HS-27A (cell line): ENCODE measurements around the gene C1QTNF4.

Source experiments
- DNase-seq: peaks from one replicate; pipeline ENCODE4 v3.0.0-alpha.2; 2012; ENCODE audit warnings: low read depth, missing footprints

The C1QTNF4 gene

GRCh38 chr11:47592970-47593369 lies 1.2 kb downstream of the C1QTNF4 start:
- DNase-seq = no peak

GRCh38 chr11:47592251-47592650 lies 2.0 kb downstream of the C1QTNF4 start:
- DNase-seq = no peak

- DNase-seq = no peak
Observed at GRCh38 chr11:47591764-47592163, 2.4 kb downstream of the C1QTNF4 start.

- no peak for DNase-seq
Observed at GRCh38 chr11:47589977-47590861, 4.0 kb downstream of the C1QTNF4 start.

GRCh38 chr11:47589584-47589976 lies 4.6 kb downstream of the C1QTNF4 start:
- no peak for DNase-seq

GRCh38 chr11:47589118-47589517 lies 5.1 kb downstream of the C1QTNF4 start:
- no peak for DNase-seq

- no peak for DNase-seq
Observed at GRCh38 chr11:47587723-47588326, 6.4 kb downstream of the C1QTNF4 start.

- DNase-seq = no peak
Observed at GRCh38 chr11:47587039-47587716, 7.0 kb downstream of the C1QTNF4 start.

GRCh38 chr11:47586098-47586855 lies 7.9 kb downstream of the C1QTNF4 start, which contains the start of gene FAM180B:
FAM180B (plus strand) TSS chr11:47586678; CDS start chr11:47586769, 91 bp downstream.
- no peak for DNase-seq

- no peak for DNase-seq
Observed at GRCh38 chr11:47583844-47584243, 10.4 kb downstream of the C1QTNF4 start.

GRCh38 chr11:47578524-47579494 lies 15.4 kb downstream of the C1QTNF4 start, which contains the start of the genes KBTBD4 and NDUFS3:
KBTBD4 (minus strand) TSS chr11:47578970; CDS start chr11:47578951, 19 bp downstream.
NDUFS3 (plus strand) TSS chr11:47579074; CDS start chr11:47579092, 18 bp downstream.
- DNase-seq = peak; percentile 90

GRCh38 chr11:47577460-47578041 lies 16.7 kb downstream of the C1QTNF4 start:
- DNase-seq = no peak

- DNase-seq = no peak
Observed at GRCh38 chr11:47573321-47573720, 20.9 kb downstream of the C1QTNF4 start.

GRCh38 chr11:47572715-47573255 lies 21.4 kb downstream of the C1QTNF4 start:
- no peak for DNase-seq

- DNase-seq = no peak
Observed at GRCh38 chr11:47571895-47572294, 22.3 kb downstream of the C1QTNF4 start.

- DNase-seq = no peak
Observed at GRCh38 chr11:47571357-47571729, 22.9 kb downstream of the C1QTNF4 start.

GRCh38 chr11:47570651-47571356 lies 23.4 kb downstream of the C1QTNF4 start:
- no peak for DNase-seq

- DNase-seq = no peak
Observed at GRCh38 chr11:47569646-47570045, 24.6 kb downstream of the C1QTNF4 start.

GRCh38 chr11:47566149-47566698 lies 28.0 kb downstream of the C1QTNF4 start:
- no peak for DNase-seq
